ENCODE data around the gene PRRC1.

PRRC1 gene

GRCh38 chr5:127571314-127572131, 54.1 kb downstream of the PRRC1 start:
- TF ChIP-seq CTCF (IDR thresholded peaks at IDR 0.05), result no peak
- no peak for TF ChIP-seq ZFX (IDR thresholded peaks at IDR 0.05; ENCODE audit: borderline replicate concordance)
- H3K27ac ChIP-seq, result no peak overlapping the region

GRCh38 chr5:127572930-127573329, 55.5 kb downstream of the PRRC1 start:
- no peak overlapping the region for H3K27ac ChIP-seq
- TF ChIP-seq CTCF (IDR thresholded peaks at IDR 0.05), result peak; percentile 60
- TF ChIP-seq ZFX (IDR thresholded peaks at IDR 0.05; ENCODE audit: borderline replicate concordance), result no peak

- H3K27ac ChIP-seq, result no peak overlapping the region
- TF ChIP-seq CTCF (IDR thresholded peaks at IDR 0.05) (no peak), ZFX (IDR thresholded peaks at IDR 0.05; ENCODE audit: borderline replicate concordance) (no peak)
These were observed 57.6 kb downstream of the PRRC1 start for GRCh38 chr5:127574852-127575679.

- TF ChIP-seq ZFX (IDR thresholded peaks at IDR 0.05; ENCODE audit: borderline replicate concordance) (no peak), CTCF (IDR thresholded peaks at IDR 0.05) (no peak)
- no peak overlapping the region for H3K27ac ChIP-seq
These were observed 60.0 kb downstream of the PRRC1 start for GRCh38 chr5:127577458-127577857.

- no peak overlapping the region for H3K27ac ChIP-seq
- no peak for TF ChIP-seq ZFX (IDR thresholded peaks at IDR 0.05; ENCODE audit: borderline replicate concordance)
- no peak for TF ChIP-seq CTCF (IDR thresholded peaks at IDR 0.05)
These were observed 63.3 kb downstream of the PRRC1 start for GRCh38 chr5:127580731-127581130.

GRCh38 chr5:127581450-127581849, 64.0 kb downstream of the PRRC1 start:
- TF ChIP-seq ZFX (IDR thresholded peaks at IDR 0.05; ENCODE audit: borderline replicate concordance) (no peak), CTCF (IDR thresholded peaks at IDR 0.05) (no peak)

More at GRCh38 chr5:127581450-127581849, 64.0 kb downstream of the PRRC1 start:
- H3K27ac ChIP-seq, result no peak overlapping the region
